GM12864 (cell line): ENCODE measurements around the gene MMP11.

Experiments used
- DNase-seq: peaks from one replicate; pipeline ENCODE4 v3.0.0-alpha.2; 2011; ENCODE audit warnings: low read depth
- H3K4me3 ChIP-seq: 2 replicates; pipeline ENCODE4 v1.5.1; 2011; ENCODE audit warnings: mild to moderate bottlenecking, low read depth, low read length, control low read depth
- TF ChIP-seq, protein P1 (sequence below): IDR thresholded peaks from 2 replicates; pipeline ENCODE4 v1.5.1; 2011; ENCODE audit warnings: low read depth, mild to moderate bottlenecking, moderate library complexity, low read length, control low read depth, inconsistent platforms; ENCODE audit errors: missing control alignments

Gene MMP11

GRCh38 chr22:23803001-23803819 is 30.6 kb downstream of the MMP11 start:
- TF ChIP-seq, protein P1, sequence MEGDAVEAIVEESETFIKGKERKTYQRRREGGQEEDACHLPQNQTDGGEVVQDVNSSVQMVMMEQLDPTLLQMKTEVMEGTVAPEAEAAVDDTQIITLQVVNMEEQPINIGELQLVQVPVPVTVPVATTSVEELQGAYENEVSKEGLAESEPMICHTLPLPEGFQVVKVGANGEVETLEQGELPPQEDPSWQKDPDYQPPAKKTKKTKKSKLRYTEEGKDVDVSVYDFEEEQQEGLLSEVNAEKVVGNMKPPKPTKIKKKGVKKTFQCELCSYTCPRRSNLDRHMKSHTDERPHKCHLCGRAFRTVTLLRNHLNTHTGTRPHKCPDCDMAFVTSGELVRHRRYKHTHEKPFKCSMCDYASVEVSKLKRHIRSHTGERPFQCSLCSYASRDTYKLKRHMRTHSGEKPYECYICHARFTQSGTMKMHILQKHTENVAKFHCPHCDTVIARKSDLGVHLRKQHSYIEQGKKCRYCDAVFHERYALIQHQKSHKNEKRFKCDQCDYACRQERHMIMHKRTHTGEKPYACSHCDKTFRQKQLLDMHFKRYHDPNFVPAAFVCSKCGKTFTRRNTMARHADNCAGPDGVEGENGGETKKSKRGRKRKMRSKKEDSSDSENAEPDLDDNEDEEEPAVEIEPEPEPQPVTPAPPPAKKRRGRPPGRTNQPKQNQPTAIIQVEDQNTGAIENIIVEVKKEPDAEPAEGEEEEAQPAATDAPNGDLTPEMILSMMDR, result no peak
- peak overlapping the region; percentile 52 for H3K4me3 ChIP-seq
- DNase-seq, result peak; percentile 29

- no peak for DNase-seq
- TF ChIP-seq, protein P1, result no peak
- H3K4me3 ChIP-seq, result peak overlapping the region; percentile 32
Observed at GRCh38 chr22:23804781-23805291, 32.2 kb downstream of the MMP11 start.

- no peak for DNase-seq
- no peak overlapping the region for H3K4me3 ChIP-seq
- TF ChIP-seq, protein P1, result no peak
Observed at GRCh38 chr22:23806837-23807236, 34.2 kb downstream of the MMP11 start.

GRCh38 chr22:23812378-23812777 is 39.7 kb downstream of the MMP11 start:
- H3K4me3 ChIP-seq, result no peak overlapping the region
- TF ChIP-seq, protein P1, result no peak
- no peak for DNase-seq

DNA sequence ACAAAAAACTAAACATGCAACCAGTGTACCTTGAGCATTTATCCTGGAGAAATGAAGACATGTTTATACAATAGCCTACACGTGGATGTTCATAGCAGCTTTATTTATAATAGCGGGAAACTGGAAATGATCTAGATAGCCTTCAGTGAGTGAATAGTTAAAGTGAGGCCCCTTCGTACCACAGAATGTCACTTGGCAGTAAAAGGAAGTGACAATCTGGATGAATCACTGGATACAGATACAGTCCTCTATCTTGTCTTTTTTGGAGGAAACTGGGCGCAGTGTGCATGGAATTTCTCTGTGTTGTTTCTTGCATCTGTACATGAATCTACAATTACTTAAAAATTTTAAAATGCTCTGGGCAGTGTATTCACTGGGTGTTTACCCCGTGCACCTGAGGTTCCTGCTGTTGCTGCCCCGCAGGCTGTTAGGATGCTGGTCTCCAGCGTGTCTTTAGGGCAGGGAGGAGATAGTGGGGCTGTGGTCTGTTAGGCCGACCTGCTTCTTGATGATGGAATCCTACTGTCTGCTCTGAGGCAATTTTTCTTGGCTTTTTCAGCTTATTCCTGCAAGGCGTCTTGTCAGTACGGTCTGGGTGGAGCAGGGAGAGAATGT is 43.0 kb downstream of the MMP11 start:
- TF ChIP-seq, protein P1, result no peak
- no peak overlapping the region for H3K4me3 ChIP-seq
- DNase-seq, result no peak

DNA sequence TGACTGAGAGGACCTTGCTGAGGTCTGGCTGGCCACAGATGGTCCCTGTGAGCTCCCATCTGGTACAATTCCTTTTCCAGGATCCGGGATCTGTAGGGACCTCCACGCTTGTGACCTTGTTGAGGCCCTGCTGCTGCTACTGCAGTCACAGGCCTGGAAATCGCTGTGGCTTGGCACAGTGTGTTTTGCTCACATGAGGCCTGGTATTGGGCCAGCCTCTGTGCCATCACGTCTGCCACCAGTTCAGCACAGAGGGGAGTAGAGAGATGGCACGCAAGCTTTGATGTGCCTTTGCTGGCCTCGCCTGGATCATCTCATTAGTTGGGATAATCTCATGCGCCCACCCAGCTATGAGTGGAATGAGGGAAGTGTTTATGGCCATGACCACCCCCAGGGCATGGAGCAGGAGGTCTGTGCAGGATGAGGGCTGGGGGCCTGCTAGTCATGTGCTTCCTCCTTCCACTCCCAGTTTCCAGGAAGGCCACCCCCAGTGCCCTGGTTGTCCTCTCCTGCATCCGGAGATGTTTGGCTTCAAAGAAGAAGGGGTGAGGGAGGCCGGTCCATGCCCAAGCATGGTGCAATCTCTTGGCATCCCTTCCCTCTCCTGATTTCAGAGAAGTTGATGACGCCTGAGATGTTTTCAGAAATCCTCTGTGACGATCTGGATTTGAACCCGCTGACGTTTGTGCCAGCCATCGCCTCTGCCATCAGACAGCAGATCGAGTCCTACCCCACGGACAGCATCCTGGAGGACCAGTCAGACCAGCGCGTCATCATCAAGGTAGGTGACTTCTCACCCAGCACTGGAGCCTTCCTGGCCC is 43.7 kb downstream of the MMP11 start:
- DNase-seq, result no peak
- TF ChIP-seq, protein P1, result no peak
- H3K4me3 ChIP-seq, result no peak overlapping the region
